Hepatocyte (in vitro differentiated cells): ENCODE results near the gene ATP9B. TPM values are rescaled to one million over a fixed set of nuclear protein-coding genes. Genes with fewer than 3 reads are reported as not detected.

Experiments
- DNase-seq: peaks from one replicate; pipeline ENCODE4 v3.0.0-alpha.2; 2016; ENCODE audit warnings: low spot score
- H2AFZ ChIP-seq: fragments of 200-600 bp; sonication (generic); 2 replicates; pipeline ENCODE4 v1.6.0; 2016; ENCODE audit warnings: antibody characterized with exemption, mild to moderate bottlenecking
- H3K27ac ChIP-seq: fragments of 200-600 bp; sonication (generic); 2 replicates; pipeline ENCODE4 v1.5.1; 2016; ENCODE audit warnings: mild to moderate bottlenecking
- H3K27me3 ChIP-seq: fragments of 200-600 bp; sonication (generic); 2 replicates; pipeline ENCODE4 v1.6.1; 2016
- H3K36me3 ChIP-seq: fragments of 200-600 bp; sonication (generic); replicated peaks from 2 replicates; pipeline ENCODE4 v1.5.1; 2016; ENCODE audit warnings: low read depth; ENCODE audit not compliant: insufficient read depth
- H3K4me1 ChIP-seq: fragments of 200-600 bp; sonication (generic); 2 replicates; pipeline ENCODE4 v1.5.1; 2016; ENCODE audit warnings: mild to moderate bottlenecking, moderate library complexity; ENCODE audit not compliant: insufficient read depth
- H3K4me2 ChIP-seq: fragments of 200-600 bp; sonication (generic); 2 replicates; pipeline ENCODE4 v1.6.0; 2016
- H3K4me3 ChIP-seq: fragments of 200-600 bp; sonication (generic); 2 replicates; pipeline ENCODE4 v1.5.1; 2016; ENCODE audit warnings: mild to moderate bottlenecking
- H3K79me2 ChIP-seq: fragments of 200-600 bp; sonication (generic); 2 replicates; pipeline ENCODE4 v1.6.0; 2017; ENCODE audit warnings: mild to moderate bottlenecking
- H3K9me2 ChIP-seq: fragments of 200-600 bp; sonication (generic); replicated peaks from 2 replicates; pipeline ENCODE4 v1.6.0; 2017; ENCODE audit warnings: mild to moderate bottlenecking; ENCODE audit not compliant: insufficient read depth
- H3K9me3 ChIP-seq: fragments of 200-600 bp; sonication (generic); 2 replicates; pipeline ENCODE4 v1.5.1; 2016; ENCODE audit warnings: low read depth, mild to moderate bottlenecking
- H4K20me1 ChIP-seq: fragments of 200-600 bp; sonication (generic); 2 replicates; pipeline ENCODE4 v1.6.0; 2016; ENCODE audit warnings: mild to moderate bottlenecking; ENCODE audit not compliant: insufficient read depth, poor library complexity, severe bottlenecking
- CTCF ChIP-seq: fragments of 200-600 bp; sonication (generic); IDR thresholded peaks from 2 replicates; pipeline ENCODE4 v1.5.1; 2016; ENCODE audit warnings: antibody characterized with exemption, mild to moderate bottlenecking; ENCODE audit not compliant: poor library complexity
- EZH2 ChIP-seq: fragments of 200-600 bp; sonication (generic); IDR thresholded peaks from 2 replicates; pipeline ENCODE4 v1.6.1; 2016; ENCODE audit warnings: antibody characterized with exemption, mild to moderate bottlenecking, borderline replicate concordance
- EZH2phosphoT487 ChIP-seq: fragments of 200-600 bp; sonication (generic); IDR thresholded peaks from one replicate; pipeline ENCODE4 v1.6.1; 2018; ENCODE audit warnings: antibody characterized with exemption, mild to moderate bottlenecking, low read depth, moderate library complexity; ENCODE audit not compliant: unreplicated experiment, severe bottlenecking
- whole genome bisulfite sequencing: methylation state at CpG from one replicate; pipeline ENCODE4 v1.1.6; 2016; ENCODE audit warnings: low lambda C conversion rate; ENCODE audit errors: missing lambda C conversion rate; 5-methylcytosine and 5-hydroxymethylcytosine counted together
- polyA plus RNA-seq: library from polyadenylated mRNA; unstranded; fragments of >200 nt; fragmentation: Nextera tagmentation; extraction: Ambion mirVana; gene quantifications from 2 replicates; pipeline ENCODE4 v1.2.1, GENCODE V29; 2016
- total RNA-seq: library from RNA; depleted of rRNA; stranded (reverse); fragments of >200 nt; gene quantifications from 2 replicates; pipeline ENCODE4 v1.2.3, GENCODE V29; 2014

The ATP9B gene, protein sequence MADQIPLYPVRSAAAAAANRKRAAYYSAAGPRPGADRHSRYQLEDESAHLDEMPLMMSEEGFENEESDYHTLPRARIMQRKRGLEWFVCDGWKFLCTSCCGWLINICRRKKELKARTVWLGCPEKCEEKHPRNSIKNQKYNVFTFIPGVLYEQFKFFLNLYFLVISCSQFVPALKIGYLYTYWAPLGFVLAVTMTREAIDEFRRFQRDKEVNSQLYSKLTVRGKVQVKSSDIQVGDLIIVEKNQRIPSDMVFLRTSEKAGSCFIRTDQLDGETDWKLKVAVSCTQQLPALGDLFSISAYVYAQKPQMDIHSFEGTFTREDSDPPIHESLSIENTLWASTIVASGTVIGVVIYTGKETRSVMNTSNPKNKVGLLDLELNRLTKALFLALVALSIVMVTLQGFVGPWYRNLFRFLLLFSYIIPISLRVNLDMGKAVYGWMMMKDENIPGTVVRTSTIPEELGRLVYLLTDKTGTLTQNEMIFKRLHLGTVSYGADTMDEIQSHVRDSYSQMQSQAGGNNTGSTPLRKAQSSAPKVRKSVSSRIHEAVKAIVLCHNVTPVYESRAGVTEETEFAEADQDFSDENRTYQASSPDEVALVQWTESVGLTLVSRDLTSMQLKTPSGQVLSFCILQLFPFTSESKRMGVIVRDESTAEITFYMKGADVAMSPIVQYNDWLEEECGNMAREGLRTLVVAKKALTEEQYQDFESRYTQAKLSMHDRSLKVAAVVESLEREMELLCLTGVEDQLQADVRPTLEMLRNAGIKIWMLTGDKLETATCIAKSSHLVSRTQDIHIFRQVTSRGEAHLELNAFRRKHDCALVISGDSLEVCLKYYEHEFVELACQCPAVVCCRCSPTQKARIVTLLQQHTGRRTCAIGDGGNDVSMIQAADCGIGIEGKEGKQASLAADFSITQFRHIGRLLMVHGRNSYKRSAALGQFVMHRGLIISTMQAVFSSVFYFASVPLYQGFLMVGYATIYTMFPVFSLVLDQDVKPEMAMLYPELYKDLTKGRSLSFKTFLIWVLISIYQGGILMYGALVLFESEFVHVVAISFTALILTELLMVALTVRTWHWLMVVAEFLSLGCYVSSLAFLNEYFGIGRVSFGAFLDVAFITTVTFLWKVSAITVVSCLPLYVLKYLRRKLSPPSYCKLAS
- total RNA-seq (16.9 and 23.8 TPM in 2 replicates), polyA plus RNA-seq (12.9 and 14.6 TPM in 2 replicates)

- WGBS: under 1% methylated on average over 43 of the region's 112 CpGs
- Histone ChIP-seq H4K20me1 (no peaks in the 10 kb centered on the region), H3K4me1 (peaks cover 11% of the 10 kb centered on the region), H3K27ac (peak within 1 kb of the TSS; percentile 82), H3K9me3 (no peaks in the 10 kb centered on the region), H3K27me3 (no peaks in the 10 kb centered on the region), H2AFZ (peak within 1 kb of the TSS; percentile 86), H3K36me3 (no peaks in the 10 kb centered on the region), H3K9me2 (no peaks in the 10 kb centered on the region), H3K4me2 (peak within 1 kb of the TSS; percentile 82), H3K79me2 (peaks cover 36% of the 10 kb centered on the region), H3K4me3 (peak within 1 kb of the TSS; percentile 41)
- TF ChIP-seq EZH2phosphoT487: no peak
- no peak for TF ChIP-seq EZH2
- no peak for TF ChIP-seq CTCF
- DNase-seq: peak; percentile 100
Measured at GRCh38 chr18:79068937-79069716, at the start of gene ATP9B. Gene ATP9B, plus strand, starts transcription at chr18:79069394. Its CDS starts 17 bp downstream, at chr18:79069411.

DNA sequence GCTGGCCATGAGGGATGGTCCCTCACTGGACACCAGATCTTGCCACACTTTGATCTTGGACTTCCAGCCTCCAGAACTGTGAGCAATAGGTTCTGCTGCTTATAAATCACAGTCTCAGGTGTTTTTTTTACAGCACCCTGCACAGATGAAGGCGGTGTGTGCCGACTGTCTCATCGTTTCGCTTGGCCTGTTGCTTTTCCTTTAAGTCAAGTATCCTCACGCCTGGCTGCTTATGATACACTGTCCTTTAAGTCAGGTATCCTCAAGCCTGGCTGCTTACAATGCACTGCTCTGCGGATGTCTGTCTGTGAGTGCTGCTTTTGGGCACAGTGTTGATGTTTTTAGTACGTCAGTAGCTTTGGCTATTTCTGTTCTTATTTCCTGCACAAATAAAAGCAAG lies 49.3 kb upstream of the ATP9B start:
- no peaks in the 10 kb centered on the region for H3K27me3 ChIP-seq
- DNase-seq: no peak
- H3K79me2 ChIP-seq: no peaks in the 10 kb centered on the region
- H3K4me2 ChIP-seq: no peak overlapping the region
- H3K36me3 ChIP-seq: no peaks in the 10 kb centered on the region
- no peak overlapping the region for H3K4me3 ChIP-seq
- H4K20me1 ChIP-seq: no peaks in the 10 kb centered on the region
- no peaks in the 10 kb centered on the region for H3K9me2 ChIP-seq
- 87% methylated on average over 7 of the region's 7 CpGs for WGBS
- H3K4me1 ChIP-seq: no peaks in the 10 kb centered on the region
- TF ChIP-seq EZH2phosphoT487 (no peak), EZH2 (no peak), CTCF (no peak)
- H3K27ac ChIP-seq: no peak overlapping the region
- H2AFZ ChIP-seq: no peak overlapping the region
- no peaks in the 10 kb centered on the region for H3K9me3 ChIP-seq

DNA sequence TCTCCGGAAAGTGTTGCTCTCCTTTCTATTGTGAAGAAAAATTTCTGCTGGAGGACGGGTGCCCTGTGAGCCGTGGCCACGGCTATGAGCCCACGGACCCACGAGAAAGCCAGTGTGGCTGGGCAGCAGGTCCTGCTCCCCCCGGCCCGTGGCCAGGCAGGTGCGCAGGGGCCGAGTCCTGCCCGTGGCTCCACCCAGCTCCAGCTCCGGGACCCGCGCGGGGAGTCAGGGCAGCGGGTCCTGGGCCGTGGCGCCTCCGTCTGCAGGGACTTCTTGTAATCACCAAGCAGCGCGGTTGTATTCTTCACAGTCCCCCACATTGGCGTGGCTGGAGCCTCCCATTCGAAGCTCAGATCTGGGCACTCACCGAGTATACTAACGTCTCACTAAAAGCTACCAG lies 46.6 kb upstream of the ATP9B start:
- H3K79me2 ChIP-seq: no peaks in the 10 kb centered on the region
- H3K27me3 ChIP-seq: no peaks in the 10 kb centered on the region
- H3K9me2 ChIP-seq: no peaks in the 10 kb centered on the region
- TF ChIP-seq EZH2: no peak
- no peak for TF ChIP-seq EZH2phosphoT487
- no peak for TF ChIP-seq CTCF
- H3K36me3 ChIP-seq: no peaks in the 10 kb centered on the region
- 93% methylated on average over 24 of the region's 25 CpGs for WGBS
- no peak overlapping the region for H3K27ac ChIP-seq
- H4K20me1 ChIP-seq: no peaks in the 10 kb centered on the region
- H2AFZ ChIP-seq: no peak overlapping the region
- H3K9me3 ChIP-seq: no peaks in the 10 kb centered on the region
- H3K4me2 ChIP-seq: no peak overlapping the region
- no peak overlapping the region for H3K4me3 ChIP-seq
- DNase-seq: no peak
- H3K4me1 ChIP-seq: no peaks in the 10 kb centered on the region
